Putamen (tissue), 1 donor: ENCODE measurements around the gene PNPO.
A peak's percentile ranks its signal among the peaks of the same experiment; 100 is the strongest.
"Not testable (repeated sequence)": the region's sequence is repeated elsewhere in the genome, so short reads cannot be mapped to it uniquely, and the experiment has no call there.

Experiments used
- DNase-seq: peaks from one replicate; pipeline ENCODE4 v3.0.0-alpha.2; 2016; ENCODE audit warnings: low spot score

PNPO gene

GRCh38 chr17:47918006-47918405, 23.4 kb upstream of the PNPO start:
- DNase-seq = no peak

- no peak for DNase-seq
These were observed 22.4 kb upstream of the PNPO start for GRCh38 chr17:47918991-47919390.

- DNase-seq = not testable (repeated sequence)
These were observed 21.5 kb upstream of the PNPO start for GRCh38 chr17:47919889-47920288.

GRCh38 chr17:47924785-47925677, 16.3 kb upstream of the PNPO start:
- DNase-seq = no peak

GRCh38 chr17:47925678-47925988, 15.7 kb upstream of the PNPO start:
- no peak for DNase-seq

GRCh38 chr17:47927821-47928400, 13.5 kb upstream of the PNPO start:
- DNase-seq = no peak

GRCh38 chr17:47928415-47928814, 13.0 kb upstream of the PNPO start:
- no peak for DNase-seq

GRCh38 chr17:47929218-47930000, 12.0 kb upstream of the PNPO start:
- no peak for DNase-seq

- DNase-seq = no peak
These were observed 9.5 kb upstream of the PNPO start for GRCh38 chr17:47931848-47932247.

- no peak for DNase-seq
These were observed 6.5 kb upstream of the PNPO start for GRCh38 chr17:47934856-47935255.

- not testable (repeated sequence) for DNase-seq
These were observed 5.9 kb upstream of the PNPO start for GRCh38 chr17:47935468-47935867.

GRCh38 chr17:47935961-47936360, 5.4 kb upstream of the PNPO start:
- no peak for DNase-seq

- DNase-seq = no peak
These were observed 3.4 kb upstream of the PNPO start for GRCh38 chr17:47937941-47938340.

- DNase-seq = no peak
These were observed 732 bp downstream of the PNPO start for GRCh38 chr17:47942096-47942510.

GRCh38 chr17:47942568-47942967, 1.2 kb downstream of the PNPO start:
- DNase-seq = no peak

GRCh38 chr17:47945080-47945479, 3.7 kb downstream of the PNPO start:
- no peak for DNase-seq

- no peak for DNase-seq
These were observed 4.4 kb downstream of the PNPO start for GRCh38 chr17:47945529-47946508.

GRCh38 chr17:47946516-47946915, 5.1 kb downstream of the PNPO start:
- no peak for DNase-seq

- no peak for DNase-seq
These were observed 5.6 kb downstream of the PNPO start for GRCh38 chr17:47946929-47947397.

- DNase-seq = no peak
These were observed 7.4 kb downstream of the PNPO start for GRCh38 chr17:47948706-47949196.

- peak; percentile 70 for DNase-seq
These were observed 7.9 kb downstream of the PNPO start for GRCh38 chr17:47949197-47949759.
